NCI-H446 (cell line): ENCODE data around the gene NPAS3.

Experiments used
- DNase-seq, 2 experiments: peaks; one replicate each; lab custom pipeline; 2025; lab: John Stamatoyannopoulos, UW

NPAS3 gene

GRCh38 chr14:33184587-33184986, 245.9 kb downstream of the NPAS3 start:
- no peak for DNase-seq

DNA sequence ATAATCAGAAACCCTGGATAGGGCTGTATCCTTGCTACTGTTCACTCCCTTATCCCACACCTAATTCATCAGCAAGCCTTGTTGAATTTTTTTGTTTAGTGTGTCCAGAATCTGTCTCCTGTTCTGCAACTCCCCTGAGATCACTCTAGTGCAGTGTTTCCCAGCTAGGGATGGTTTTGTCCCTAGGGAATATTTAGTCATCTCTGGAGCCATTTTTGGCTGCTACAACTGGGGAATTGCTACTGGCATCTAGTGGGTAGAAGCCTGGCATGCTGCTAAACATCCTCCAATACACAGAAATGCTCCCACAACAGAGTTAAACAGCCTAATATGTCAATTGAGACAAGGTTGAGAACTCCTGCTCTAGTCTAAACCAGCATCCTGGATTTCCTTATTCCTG, 248.0 kb downstream of the NPAS3 start:
- DNase-seq = no peak

DNA sequence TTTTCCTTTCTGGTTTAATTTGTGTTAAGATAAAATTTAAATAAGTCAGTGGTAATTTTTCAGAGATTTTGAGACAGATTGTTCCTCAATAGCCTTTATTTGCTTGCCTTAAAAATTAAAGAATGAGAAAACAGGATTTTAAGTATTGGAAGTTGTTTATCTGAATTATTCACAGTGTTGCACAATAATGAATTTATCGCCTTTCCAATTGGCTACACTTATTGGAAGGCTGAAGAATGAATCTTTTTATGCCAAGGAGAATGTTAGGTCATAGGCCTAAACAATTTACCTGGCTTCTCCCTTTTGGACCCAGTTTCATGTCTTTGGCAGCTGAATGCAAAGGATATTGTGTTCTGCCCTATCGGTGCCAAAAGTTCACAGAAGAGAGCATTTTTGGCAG, 250.2 kb downstream of the NPAS3 start:
- DNase-seq = no peak

DNA sequence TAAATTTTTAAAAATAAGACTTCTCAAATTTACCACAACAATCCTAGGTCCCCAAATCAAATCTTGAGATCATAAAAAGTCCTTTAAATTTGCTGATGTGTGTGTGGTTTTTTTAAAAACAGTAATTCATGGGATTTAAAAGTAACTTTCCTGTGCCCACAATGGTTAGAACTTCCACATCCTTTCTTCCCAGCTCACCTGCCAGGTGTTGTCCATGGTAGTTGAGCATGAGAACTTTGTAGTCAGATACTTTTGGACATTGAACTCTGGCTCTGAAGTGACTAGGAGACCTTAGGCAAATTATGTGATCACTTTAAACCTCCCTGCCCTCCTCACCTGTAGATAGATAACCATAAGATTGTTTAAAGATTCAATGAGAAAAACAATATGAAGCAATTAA, 253.2 kb downstream of the NPAS3 start:
- no peak for DNase-seq

- DNase-seq = no peak
Observed at GRCh38 chr14:33194551-33194950, 255.9 kb downstream of the NPAS3 start.

DNA sequence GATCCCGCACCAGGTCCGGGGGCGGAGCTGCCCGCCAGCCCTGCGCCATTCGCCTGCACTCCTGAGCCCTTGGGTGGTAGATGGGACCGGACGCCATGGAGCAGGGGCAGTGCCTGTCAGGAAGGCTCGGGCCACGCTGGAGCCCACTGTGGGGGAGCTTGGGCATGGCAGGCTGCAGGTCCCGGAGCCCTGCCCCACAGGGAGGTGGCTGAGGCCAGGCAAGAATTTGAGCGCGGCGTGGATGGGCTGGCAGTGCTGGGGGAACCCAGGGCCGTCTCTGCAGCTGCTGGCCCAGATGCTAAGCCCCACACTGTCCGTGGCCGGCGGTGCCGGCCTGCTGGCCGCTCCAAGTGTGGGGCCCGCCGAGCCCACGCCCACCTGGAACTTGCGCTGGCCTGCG, 260.0 kb downstream of the NPAS3 start:
- no peak for DNase-seq

DNA sequence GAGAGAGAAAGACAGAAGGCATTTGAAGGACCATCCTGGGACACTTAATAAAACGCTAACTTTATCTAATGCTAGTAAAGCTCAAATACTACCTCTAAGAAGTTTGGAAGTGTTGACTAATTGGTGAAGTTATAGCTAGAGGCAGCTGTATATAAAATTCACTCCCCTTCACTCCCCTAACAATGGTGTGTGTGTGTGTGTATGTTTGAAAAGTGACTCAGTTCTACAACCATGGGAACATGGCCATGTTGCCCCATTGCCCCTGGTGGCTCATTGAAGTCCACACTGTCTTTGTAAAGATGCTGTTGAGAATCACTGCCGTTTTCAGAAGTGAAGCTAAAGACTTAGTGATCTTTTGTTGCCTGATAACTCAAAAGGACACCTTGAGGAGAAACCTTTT, 262.4 kb downstream of the NPAS3 start:
- no peak for DNase-seq

DNA sequence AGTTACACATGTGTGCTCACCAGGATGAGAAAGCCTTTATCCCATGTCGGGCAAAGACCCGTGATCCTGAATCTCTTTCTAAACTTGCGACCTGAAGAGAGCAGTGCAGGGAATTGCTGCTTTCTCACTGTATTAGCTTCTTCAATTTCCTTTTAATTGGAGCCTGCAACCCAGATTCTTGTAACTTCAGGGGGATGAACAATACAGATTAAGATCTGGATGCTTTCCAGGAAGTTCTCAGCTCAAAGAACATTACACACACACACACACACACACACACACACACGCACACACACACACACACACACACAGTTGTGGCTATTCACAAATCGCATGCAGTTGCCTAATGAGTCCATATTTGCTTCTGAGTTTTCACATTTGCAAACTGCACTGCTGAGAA, 268.3 kb downstream of the NPAS3 start:
- DNase-seq = no peak

DNA sequence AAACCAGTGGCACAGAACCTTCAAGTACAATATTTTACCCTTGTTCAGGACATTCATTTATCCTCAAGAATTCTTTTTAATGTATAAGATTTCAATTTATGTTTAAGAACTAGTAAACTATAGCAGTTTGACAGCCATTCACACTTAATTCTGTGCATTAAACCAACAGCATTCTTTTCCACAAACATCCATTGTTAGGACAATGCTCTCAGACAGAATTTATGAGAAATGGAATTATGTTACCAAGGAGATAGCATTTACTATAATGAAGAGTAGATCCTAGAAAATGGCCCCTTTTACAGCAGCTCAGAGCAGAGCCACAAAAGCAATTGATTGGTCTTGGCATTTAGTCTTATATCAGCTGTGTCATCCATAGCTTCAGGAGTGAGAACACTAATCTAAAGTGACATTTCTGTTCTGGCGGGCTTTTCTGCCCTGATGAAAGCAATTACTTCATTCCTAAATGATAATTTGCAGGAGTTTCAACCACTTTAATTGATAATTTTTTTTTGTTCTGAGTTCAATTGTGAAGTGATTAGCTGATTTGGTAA, 268.9 kb downstream of the NPAS3 start:
- DNase-seq = no peak

- no peak for DNase-seq
Observed at GRCh38 chr14:33210311-33210710, 271.6 kb downstream of the NPAS3 start.

- DNase-seq = no peak
Observed at GRCh38 chr14:33218026-33218425, 279.3 kb downstream of the NPAS3 start.

- no peak for DNase-seq
Observed at GRCh38 chr14:33219957-33220356, 281.3 kb downstream of the NPAS3 start.

- no peak for DNase-seq
Observed at GRCh38 chr14:33229269-33229929, 290.7 kb downstream of the NPAS3 start.

DNA sequence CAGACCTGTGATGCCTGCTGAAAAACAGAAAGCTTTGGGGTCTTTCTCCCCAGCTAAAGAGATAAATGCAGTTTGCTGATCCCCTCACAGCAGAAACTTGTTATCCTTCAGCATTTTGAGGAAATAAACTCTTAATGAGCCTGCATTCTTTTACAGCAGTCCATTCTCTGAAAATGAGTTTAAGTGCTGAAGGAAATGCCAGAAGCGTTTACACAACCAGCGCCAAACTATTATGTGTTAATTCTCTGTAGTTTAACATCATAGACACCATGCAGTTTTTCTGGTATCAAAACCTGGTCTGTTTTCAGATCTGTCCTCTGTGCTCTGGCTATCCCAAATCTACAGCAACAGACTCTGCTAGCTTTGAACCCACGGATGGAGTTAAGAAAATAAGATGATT, 291.3 kb downstream of the NPAS3 start:
- no peak for DNase-seq

DNA sequence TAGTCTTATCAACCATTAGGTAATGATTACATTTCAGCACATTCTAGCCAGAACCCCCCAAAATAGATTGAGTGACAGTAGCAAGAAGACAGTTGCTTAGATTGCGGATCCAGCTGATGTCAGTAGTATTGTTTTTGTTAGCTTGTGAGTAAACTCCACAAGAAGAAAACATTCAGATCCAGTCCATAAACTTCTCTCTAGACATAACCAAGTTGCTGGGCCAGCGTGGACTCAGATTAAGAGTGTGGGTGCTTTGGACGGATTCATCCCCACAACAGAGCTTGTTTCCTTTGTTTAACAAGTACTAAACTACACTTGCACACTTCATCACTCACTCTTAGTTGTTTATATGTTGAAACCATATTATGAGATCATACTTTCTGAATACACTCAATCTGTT, 293.4 kb downstream of the NPAS3 start:
- no peak for DNase-seq

GRCh38 chr14:33237115-33237740, 298.5 kb downstream of the NPAS3 start:
- DNase-seq = no peak

GRCh38 chr14:33239465-33239864, 300.8 kb downstream of the NPAS3 start:
- DNase-seq = no peak

DNA sequence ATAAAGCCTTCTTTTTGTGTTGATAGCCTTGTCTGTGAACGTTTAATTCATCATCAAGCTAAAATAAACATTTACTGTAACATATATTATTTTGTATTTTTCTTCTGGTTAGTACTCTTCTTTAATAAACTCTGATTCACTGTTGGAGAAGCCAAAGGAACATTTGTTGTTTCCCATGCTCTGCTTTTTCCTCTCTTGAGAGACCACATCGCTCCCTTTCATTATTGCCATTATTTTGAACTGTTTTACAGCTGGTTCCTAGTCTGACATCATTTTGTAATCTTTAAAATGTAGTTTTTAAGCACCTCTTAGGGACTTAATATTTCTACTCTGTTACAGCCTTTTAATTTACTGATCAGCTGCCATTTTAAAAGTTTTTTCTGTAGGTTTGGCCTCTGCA, 301.8 kb downstream of the NPAS3 start:
- no peak for DNase-seq

DNA sequence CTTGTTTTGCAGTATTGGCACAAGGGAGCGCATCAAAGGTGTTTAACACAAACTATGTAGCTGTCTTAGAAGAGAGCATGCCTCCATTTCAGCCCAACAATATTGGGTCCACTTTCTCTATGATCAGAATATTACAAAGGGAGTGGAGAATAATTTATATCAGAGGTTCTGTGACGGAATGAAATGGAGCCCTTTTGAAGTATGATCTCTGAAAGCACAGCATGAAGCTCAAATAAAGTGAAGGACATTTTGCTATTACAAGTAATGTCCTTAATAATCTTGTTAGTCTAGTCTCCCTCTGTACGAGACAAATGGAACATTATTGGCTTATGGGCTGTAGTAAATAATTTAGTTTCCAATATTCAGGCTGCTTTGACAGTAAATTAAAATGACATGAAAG, 302.7 kb downstream of the NPAS3 start:
- DNase-seq = no peak

- no peak for DNase-seq
Observed at GRCh38 chr14:33249233-33249820, 310.6 kb downstream of the NPAS3 start.

DNA sequence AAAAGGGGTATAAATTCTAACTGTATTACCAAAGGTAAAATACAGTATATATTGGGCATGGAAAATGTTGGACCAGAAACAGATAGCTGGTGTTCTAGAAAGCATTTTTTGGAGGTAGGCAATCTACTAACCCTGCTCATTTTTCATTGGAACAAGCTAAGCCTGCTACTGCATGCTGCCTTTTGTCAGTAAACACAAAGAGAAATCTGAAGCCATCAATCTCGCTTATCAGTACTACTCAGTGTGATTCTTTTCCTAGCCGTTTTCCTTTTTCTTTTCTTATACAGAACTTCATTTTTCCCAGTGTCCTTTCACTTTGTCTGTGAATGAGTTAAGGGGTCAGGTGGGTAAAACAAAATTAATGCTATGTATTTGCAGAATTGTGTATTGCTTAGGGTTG, 312.3 kb downstream of the NPAS3 start:
- no peak for DNase-seq

DNA sequence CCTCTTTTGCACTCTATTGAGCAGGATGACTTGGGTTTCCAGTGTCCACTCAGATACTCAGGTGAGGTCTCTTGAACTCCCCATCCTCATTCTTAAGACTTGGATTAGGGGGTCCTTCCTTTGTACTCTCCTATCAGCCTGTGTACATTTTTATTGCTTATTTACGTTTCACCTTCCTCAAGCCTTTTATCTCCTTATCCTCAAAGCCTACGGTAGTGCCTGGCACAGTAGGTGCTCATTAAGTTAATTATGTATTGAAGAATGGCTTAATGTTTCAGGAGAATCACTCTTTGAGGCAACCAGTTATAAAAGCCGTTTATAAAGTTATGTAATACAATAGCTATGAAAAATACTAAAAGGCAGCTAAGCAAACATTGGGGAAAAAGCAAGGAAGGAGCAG, 315.7 kb downstream of the NPAS3 start:
- no peak for DNase-seq

GRCh38 chr14:33254861-33255395, 316.2 kb downstream of the NPAS3 start:
- no peak for DNase-seq
